Stimulated activated CD8-positive, alpha-beta memory T cell treated with anti-CD3 and anti-CD28 coated beads, Interleukin-15, amount 100 ng/mL, for 48 hours (primary cell): ENCODE results near the gene CEBPG.

Experiments used
- DNase-seq, 2 donors: peaks; one replicate each; pipeline ENCODE4 v3.0.0-alpha.2; 2020; ENCODE audit warnings: low read depth in 2 of 2

CEBPG gene

DNA sequence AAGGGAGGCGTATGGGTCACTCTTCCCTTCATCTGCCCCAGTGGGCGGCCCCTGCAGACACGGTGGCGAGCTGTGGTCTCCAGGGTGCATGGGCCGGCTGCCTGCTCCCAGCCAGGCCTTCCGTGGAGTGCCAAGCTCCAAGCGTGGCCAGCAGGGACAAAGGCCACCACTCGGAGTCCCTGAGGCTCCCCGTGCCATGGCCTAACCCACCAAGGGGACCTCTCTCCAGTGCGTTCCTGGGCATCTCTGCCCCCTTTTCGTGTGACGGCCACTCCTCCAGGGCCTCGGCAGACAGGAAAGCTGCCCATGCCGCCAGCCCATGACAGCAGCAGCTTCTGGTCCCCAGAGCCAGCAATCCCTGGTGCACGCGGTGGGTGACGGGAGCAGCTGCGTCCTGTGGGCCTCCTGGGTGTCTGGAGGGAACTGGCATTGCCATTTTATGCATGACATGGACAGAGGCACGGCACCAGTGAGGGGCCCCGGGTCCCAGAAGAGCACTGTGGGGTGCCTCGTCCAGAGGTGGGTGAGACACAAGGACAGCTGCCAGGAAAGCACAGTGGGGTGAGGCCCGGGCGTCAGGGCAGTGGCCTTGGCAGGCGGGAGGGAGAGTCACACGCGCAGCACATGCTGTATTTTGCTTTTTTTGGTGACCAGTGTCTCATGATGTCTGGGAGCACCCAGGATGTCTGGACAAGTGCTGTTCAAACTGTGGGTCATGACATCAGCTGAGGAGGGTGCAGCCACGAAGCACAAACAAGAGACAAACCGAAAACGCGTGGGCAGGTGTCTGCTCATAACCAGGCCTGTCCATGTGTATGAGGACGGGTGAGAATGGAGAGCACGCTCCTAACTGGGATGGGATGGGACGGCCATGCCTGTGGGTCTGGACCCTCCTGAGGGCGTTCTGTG, 32.3 kb downstream of the CEBPG start:
- no peak for DNase-seq

DNA sequence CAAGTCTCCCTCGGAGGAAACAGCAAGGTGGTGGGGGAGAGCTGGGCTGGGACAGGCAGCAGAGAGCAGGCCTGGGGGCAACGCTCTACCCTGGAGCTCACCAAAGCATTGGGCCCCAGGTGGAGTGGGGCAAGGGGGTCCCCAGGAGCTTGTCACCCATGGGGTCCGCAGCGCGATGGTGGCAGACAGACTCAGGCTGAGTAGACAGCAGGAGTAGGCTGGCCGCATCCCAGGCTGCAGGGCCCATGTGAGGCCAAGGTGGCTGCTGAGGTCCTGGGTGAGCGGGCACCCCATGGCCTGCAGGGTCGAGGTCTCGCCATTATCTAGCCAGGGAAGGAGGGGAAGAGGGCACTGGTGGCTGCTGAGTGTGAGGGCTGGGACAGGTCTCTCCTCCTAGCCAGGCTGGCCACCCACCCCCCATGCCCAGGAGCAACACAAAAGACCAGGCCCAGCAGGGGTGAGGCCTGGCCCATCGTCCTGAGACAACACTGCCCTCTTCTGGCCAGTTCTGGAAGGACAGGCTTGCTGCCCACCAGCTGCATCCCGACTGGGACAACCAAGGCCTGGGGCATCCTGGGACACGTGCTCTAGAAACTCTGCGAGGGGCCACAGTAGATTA, 33.1 kb downstream of the CEBPG start:
- DNase-seq = peak; percentile 30 to 50

DNA sequence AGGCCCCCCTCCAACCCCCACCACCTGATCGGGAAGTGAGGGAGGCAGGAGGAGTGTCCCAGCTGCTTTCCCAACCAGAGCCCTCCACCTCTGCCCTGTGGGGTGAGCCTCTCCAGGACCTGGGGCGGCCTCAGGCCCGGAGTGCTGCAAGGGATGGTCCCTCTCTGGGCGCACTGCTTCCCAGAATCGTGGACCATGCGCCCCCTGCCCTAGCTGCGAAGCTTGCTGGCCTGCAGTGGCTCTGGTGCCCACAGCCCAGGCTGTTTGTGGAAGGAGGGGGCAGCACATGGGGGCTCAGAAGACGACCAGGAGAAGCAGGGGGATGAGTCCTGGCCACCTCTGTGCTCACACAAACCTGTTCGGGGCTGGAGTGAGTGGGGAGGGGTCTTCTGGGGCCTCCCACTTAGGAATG, 33.6 kb downstream of the CEBPG start:
- no peak for DNase-seq

DNA sequence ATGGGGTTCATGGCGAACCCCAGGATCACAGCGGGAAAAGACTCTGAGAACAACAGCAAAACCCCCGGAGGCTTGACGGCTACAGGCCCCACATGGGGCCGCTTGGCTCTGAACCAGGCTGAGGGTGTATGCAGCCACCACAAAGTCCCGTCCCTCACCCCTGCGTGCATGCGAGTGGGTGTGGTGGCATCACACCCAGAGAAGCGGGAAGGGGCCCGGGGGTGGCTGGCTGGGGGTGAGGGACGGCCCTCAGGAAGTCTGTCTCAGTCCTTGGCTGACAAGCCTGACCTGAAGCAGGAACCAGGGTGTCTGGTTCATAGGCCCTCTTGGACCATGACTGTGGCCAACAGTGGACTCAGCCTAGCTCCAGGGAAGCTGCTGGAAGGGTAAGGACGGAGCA, 34.2 kb downstream of the CEBPG start:
- DNase-seq = no peak

DNA sequence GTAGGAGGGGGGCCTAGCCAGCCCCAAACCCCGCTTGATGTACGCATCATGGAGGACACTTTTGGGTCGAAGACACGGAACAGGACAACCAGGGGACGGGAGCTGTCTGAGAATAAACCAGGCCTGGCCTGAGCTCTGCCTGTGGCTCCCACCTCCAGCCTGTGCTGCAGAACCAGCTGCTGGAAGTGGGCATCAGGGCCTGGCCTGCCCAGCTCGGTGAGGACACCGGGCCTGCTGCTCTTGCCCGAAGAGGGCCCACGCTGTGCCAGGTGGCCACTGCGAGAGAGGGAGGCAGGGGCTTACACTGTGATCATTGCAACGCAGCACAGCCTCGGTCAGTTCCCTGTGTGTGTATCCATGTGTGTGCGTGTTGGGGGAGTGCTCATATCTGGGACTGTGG, 34.6 kb downstream of the CEBPG start:
- DNase-seq = no peak

DNA sequence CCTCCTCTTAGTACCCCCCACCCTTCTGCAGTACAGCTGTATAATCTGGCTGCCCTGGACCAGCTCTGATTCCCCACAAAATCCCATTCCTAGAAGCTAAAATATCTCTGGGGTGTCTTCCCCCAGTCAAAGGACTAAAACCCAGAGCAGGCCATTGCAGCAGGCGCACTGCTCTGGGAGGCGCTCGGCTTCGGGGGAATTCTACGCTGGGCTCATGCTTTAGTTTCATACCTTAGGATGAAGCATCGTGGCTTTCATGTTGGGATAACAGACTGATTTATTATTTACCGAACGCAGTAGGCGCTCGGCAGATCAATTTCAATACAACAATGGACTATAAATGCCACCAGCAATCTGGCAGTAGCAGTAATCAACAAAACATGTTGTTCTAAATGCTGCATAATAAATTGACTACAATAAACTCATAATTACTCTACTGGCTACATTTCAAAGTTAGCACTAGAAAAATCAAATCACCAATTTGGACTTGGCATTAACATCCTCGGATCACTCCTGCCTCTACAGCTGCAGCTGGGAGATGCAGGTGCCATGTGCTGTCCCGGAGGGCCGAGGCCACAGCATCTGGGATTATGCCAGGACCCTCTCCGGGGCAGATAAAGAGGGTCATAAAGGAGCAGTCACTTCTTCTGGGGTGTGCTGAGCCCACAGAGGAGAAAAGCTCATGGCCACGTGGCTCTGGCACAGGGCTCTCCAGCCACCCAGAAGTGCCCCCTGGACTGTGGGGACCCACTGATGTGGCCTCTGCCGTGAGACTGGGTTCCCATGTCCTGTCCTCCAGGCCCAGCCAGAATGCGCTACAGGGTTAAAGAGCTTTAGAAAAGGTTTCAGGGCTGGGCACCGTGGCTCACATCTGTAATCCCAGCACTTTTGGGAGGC, 35.3 kb downstream of the CEBPG start:
- DNase-seq = no peak

DNA sequence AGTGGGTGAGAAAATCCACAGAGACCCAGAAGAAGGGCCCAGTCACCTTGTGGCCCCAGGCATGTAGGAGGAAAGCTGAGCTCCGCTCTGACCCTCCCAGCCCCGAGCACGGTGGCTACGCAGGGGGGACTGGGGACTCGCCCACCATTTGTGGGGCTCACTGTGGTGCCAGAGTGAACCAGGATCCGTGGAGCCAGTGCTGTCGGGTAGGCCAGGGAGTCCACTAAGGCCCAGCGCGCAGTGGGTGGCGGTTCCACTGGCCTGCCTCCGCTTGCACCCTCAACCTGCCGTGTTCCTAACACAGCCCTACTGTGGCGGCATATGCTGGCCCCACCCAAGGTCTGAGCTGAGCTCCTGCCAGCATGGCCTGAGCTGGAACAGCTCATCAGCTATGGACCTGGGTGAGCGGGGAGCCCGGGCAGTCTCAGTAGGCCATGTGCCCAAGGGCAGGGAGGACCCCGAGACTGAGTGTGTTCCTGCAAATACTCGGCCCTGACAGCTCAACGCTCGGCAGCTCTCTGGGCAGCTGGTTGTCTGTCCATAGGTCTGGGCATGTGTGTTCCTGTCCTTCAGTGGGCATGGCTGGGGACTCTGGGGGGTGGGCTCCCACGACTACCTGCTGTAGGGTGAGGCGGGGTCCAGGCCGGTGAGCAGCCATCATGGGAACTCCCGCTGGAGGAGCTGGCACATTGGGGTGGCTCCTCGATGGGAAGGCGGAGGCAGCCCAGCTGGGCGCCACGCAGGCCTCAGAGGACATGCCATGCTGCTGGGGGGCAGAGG, 36.6 kb downstream of the CEBPG start:
- DNase-seq = no peak

DNA sequence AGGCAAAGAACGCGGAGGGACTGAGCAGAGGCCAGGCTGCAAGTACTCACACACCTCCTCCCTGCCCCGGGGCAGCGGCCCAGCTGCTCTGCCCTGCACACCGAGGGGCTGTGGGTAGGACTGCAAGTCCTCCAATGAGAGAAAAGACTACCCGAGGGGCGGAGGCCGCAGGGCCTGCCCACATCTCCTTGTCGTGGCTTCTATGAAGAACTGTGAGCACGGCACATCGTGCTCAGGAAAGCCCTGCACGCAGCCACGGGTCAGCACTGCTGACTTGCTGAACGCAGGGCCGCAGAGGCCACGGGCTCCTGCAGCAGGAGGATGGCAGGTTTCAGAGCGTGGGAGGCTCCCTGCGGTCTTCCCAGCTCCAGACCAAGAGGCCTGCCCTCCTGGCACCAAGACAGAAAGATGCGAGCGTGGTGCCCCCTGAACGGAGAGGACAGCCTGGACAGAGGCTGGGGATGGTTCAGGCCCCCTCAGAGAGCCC, 37.4 kb downstream of the CEBPG start:
- DNase-seq = no peak

DNA sequence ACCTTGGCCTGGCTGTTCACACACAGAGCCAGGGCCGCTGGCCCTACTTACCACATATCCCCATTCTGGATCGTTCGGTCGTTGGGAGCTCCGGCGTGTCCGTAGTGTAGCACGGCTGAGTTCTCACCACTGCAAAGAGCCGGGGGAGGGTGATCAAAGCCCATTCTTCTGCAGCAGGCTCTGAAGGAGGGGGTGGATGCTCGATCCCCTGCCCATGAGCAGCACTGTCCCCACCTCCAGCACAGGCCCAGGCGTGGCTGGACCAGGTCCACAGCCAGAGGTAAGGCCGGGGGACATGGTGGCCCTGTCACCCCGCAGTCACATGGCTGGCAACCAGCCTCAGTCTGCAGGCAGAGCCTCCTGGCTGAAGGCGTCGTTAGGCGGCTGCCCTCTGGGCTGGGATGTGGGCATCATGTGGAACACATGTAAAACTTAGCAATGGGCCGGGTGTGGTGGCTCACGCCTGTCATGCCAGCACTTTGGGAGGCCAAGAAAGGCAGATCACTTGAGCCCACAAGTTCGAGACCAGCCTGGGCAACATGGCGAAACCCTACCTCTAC, 38.2 kb downstream of the CEBPG start:
- no peak for DNase-seq

DNA sequence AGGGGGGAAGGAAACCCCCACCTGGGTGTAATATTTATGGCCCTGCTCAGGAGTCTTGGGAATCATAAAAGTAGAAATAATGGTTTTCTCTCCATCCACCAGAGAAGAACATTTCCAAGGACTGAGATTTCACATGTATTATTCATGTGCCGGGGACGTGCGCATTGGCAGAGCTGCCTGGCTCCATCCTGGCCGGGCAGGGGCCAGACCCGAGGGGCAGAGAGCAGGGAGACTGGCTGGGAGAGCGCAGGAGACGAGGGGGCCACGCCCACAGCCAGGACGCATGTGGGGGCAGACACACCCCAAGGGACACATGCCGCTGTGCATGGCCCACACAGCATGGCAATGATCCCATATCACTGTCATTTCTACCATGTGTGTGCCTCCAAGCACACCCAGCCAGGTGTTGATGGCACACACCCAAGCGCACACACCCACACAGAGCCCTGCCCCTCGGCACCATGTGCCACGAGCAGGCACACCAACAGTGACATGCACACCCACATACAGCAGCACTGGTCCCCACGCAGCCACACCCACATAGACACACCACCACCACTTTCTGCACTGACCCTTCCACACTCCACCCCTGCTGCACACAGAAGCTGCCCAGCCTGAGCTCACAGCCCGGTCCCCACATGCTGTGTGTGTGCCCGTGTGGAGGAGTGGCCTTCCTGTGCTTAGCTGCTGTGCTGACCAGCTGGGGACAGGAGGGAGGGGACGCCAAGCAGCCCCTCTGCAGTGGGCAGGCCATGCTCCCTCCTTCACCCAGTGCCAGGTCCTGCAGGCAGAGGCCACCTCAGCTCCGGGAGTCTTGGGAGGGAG, 39.3 kb downstream of the CEBPG start:
- DNase-seq = no peak

DNA sequence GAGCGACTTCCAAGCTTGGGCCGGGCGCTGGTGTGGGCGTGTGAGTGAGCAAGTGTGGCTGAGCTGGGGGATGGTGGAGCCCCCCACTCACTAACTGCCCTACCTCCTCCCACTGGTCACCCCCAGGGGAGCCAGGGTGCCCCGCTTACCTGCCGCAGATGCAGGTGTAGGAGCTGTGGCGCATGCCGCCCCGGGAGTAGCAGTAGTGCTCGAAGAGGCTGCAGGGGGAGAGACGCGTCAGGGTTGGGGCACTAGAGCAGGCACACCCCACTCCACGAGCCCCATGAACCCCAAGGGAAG, 39.9 kb downstream of the CEBPG start:
- no peak for DNase-seq

DNA sequence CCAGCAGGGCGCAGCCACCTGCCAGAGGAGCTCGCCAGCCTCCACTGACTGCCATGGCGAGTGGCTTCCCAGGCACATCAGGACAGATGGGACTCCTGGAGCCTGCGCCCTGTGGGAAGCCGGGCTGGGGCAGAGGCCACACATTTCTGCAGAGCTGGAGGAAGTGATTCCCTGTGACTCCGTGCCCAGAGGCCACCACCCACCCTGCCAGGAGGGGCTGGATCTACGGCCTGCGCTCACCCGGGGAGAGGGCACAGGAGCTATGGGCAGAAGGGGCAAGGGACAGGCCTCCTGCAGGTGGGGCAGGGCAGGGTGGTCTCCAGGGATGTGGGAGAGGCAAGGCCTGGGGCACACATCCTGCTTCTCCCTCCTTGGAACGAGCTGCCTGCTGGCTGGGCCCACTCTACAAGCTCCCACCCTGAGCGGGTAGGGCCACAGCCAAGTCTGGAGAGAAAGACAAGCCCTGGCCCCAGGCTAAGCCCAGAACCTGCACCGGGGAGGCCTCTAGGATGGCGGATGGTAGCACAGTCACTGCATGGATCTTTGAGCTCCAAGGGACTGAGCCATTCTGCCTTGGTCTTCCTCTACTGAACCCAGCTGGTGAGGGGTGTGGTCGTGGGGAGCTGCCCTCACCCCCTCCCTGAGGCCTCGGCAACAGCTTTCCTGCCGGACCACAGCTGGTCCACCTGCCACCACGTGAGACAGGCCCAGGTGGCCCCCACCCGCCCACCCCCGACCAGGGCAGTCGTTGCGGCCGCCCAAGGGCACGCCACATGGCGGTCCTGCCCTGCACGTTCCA, 40.6 kb downstream of the CEBPG start:
- no peak for DNase-seq

DNA sequence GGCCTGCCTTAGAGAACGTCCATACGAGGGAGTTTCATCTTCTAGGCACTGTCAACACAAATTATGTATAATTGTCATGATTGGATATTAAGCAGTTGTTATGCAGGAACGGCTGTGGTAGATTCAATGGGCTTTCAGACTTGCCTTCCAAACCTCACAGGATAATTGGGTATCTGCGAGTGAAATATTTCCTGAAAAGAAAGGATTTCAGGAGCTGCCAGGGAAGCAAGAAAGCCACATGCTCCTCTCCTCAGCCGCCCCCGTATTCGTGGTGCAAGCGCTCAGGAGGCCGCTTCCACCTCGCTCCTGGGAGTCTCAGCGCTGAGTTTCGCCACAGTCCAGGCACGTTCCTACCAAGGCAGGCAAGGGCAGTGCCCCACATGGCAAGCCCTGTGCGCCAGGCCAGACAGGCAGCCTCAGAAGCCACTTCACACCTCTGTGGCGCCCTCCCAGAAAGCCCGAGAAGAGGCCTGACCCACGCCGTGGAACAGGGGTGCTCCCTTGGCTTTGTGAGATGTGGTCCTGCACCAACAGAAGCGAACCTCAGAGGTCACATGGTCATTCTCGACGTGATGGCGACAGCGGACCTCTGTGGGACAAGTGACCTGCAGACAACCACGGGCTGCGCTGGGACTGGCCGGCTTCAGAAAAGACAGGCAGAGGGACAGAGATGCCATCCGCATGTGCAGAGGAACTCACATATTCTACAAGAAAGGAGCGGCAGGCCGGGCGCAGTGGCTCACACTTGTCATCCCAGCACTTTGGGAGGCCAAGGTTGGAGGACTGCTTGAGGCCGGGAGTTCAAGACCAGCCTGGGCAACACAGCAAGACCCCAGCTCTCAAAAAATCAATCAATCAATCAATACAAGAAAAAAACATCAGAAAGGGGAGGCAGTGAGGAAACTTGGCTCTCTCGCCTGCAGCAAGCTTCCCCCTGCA, 41.4 kb downstream of the CEBPG start:
- no peak for DNase-seq

DNA sequence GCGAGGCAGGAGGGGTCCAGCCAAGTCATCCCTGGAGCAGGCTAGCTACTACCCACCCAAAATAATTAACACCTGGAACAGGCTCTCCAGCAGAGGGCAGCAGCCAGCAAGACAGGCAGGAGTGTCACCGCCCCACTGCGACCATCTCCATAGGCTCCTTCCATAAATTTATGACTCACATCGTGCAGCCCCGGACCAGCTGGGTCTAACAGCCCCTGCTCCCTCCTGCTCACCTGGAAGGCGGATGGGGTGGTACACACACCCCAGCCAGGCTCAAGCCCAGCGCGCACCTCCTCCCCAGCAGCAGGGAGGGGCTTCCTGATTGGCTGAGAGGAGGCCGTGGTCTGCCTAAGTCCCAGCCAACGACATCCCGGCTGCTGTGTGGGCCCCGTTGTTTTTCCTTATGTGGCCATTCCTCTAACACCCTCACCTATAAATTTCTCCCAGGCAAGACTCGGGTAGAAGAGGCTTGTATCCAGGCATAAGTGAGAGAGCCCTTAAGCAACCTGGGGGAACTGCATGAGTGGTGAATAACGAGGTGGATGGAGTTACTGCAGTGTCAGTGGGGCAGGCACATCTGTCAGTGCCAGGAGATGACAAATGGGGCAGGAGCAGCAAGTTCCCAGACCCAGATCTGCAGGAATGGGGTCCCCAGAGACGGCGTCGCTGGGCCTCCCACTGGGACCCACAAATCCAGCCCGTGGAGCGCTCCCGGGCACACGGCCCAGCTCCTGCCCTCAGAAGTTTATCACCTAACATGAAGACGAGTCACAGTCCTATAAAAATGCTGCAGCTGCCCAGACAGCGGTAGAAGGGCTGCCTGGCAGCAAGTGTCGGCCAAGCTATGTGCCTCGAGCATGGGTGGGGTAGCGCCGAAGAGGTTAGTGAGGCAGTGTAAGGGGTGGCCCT, 43.1 kb downstream of the CEBPG start:
- DNase-seq = peak; percentile 46 to 60

DNA sequence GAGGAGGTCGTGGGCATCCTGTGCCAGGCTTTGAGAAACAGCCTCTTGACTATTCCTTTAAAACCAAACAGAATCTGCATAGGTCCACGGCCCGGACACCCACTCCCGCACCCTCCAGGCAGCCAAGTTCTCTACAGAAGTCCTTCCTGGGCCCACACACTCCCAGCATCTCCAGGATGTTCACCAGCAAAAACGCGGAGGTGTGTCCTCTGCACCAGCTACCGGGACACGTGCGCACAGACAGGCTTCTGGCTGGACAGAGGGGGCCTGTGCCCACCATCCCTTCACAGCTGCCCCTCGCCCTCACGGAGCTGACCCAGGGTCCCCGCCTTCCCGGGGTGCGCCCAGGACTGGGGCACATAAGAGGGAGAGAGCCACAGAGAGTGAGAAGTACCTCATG, 44.2 kb downstream of the CEBPG start:
- no peak for DNase-seq

DNA sequence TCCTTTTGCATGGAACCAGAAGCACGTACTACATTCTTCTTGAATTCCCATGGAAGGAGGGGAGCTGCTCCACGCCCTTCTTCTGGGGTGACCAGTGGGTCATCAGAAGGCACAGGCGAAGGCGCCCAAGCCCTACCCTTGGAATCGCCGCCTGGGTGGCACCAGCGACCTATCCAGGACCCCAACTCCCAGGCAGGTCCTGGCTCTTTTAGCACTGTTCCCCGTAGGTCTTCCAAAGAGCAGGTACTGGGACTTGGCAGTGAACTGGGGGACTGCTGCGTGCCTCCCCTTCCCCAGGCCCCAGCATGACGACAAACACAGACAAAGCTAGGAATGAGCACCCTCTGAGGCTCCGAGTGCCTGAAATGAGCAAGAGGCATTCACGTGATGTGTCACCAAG, 45.0 kb downstream of the CEBPG start:
- no peak for DNase-seq
